Amniotic epithelial cell (primary cell): Measurements from ENCODE around the gene COL11A2.

Experiments used
- DNase-seq: peaks from one replicate; pipeline ENCODE4 v3.0.0-alpha.2; 2010; ENCODE audit warnings: low read depth

COL11A2 gene

GRCh38 chr6:33171880-33172687, 20.2 kb downstream of the COL11A2 start:
- no peak for DNase-seq

GRCh38 chr6:33171016-33171879, 21.0 kb downstream of the COL11A2 start:
- no peak for DNase-seq

GRCh38 chr6:33170176-33171015, 21.9 kb downstream of the COL11A2 start:
- DNase-seq, result no peak

- DNase-seq, result no peak
Measured at GRCh38 chr6:33169291-33170175, 22.7 kb downstream of the COL11A2 start.

- DNase-seq, result no peak
Measured at GRCh38 chr6:33168639-33169038, 23.6 kb downstream of the COL11A2 start.

GRCh38 chr6:33168284-33168601, 24.0 kb downstream of the COL11A2 start:
- DNase-seq, result no peak

GRCh38 chr6:33167374-33168283, 24.6 kb downstream of the COL11A2 start:
- DNase-seq, result no peak

GRCh38 chr6:33166811-33167210, 25.5 kb downstream of the COL11A2 start:
- no peak for DNase-seq

- DNase-seq, result no peak
Measured at GRCh38 chr6:33166363-33166762, 25.9 kb downstream of the COL11A2 start.

GRCh38 chr6:33165581-33166258, 26.5 kb downstream of the COL11A2 start:
- no peak for DNase-seq

- no peak for DNase-seq
Measured at GRCh38 chr6:33164665-33165373, 27.4 kb downstream of the COL11A2 start.

GRCh38 chr6:33164176-33164575, 28.1 kb downstream of the COL11A2 start:
- no peak for DNase-seq

GRCh38 chr6:33163540-33163939, 28.7 kb downstream of the COL11A2 start:
- no peak for DNase-seq

GRCh38 chr6:33161354-33162331, 30.6 kb downstream of the COL11A2 start:
- DNase-seq, result peak; percentile 25

- DNase-seq, result peak; percentile 45
Measured at GRCh38 chr6:33160728-33161344, 31.4 kb downstream of the COL11A2 start.

GRCh38 chr6:33160096-33160495, 32.2 kb downstream of the COL11A2 start:
- no peak for DNase-seq

- no peak for DNase-seq
Measured at GRCh38 chr6:33156964-33157363, 35.3 kb downstream of the COL11A2 start.
